SW 1271 (cell line): ENCODE results near the gene ANKS1A.
A peak's percentile ranks its signal among the peaks of the same experiment; 100 is the strongest.
"Not testable (repeated sequence)": the region's sequence is repeated elsewhere in the genome, so short reads cannot be mapped to it uniquely, and the experiment has no call there.

Experiments used
- DNase-seq, 2 experiments: peaks; one replicate each; lab custom pipeline; 2025; lab: John Stamatoyannopoulos, UW

The ANKS1A gene

DNA sequence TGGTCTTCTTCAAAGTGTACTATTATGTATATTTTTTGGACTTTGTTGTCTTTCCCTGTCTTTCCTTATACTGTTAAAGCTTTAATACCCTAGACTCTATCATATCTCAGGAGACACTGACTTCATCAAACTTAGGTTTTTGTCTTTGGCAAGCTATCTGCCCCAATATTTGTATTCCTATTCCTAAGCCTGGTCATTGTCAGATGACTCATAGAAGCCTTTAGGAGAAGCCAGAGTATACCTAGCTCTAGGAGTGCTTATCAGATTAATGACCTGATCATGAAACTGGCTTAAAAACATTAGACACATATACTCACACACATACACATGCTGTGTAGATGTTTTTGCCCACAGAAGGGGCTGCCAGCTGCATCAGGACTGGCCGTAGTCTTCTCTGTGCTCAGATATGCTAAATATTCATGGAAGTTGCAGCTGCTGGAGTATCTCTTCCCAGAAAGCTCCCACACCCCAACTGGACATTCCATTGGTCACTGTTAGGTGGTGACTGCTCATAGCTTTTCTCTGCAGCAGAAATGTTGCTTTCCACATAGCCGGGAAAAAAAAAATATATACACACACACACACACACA, 102.0 kb downstream of the ANKS1A start:
- DNase-seq: no peak

DNA sequence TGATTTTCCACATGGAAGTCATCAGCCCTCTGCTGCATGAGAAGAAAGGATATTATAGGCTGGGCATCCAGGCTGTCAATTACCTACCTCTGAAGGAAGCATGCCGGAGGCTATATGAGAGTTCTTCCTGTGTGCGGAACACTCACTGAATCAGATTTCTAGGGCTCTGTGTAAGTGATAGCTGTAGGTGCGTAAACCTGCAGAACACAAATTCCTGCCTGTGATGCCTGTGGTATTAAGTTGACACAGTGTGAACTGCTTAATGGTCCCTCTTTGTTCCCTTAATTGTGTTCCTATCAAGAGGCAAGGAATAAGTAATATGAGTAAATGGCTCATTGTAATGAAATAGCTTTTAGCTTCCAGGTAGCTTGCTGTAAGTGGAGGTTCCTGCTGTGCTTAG, 103.3 kb downstream of the ANKS1A start:
- no peak for DNase-seq

DNA sequence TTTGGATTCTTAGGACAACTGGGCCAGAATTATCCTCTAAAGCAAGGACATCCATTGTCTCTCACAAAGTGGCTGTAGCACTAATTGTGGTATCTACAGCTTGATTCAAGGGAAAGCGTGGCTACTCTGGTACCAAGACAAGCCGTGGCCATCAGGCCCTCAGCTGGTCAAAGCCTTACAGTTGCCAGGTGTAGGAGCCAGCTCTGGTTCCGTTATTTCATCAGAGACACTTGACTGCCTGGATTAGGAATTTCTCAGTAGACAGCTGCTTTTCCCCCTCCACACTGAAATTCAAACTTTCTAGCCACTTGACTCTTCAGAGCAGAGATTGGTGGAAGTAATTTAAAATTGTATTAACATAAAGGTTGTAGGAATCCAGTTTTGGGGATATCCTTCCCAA, 104.2 kb downstream of the ANKS1A start:
- no peak for DNase-seq

DNA sequence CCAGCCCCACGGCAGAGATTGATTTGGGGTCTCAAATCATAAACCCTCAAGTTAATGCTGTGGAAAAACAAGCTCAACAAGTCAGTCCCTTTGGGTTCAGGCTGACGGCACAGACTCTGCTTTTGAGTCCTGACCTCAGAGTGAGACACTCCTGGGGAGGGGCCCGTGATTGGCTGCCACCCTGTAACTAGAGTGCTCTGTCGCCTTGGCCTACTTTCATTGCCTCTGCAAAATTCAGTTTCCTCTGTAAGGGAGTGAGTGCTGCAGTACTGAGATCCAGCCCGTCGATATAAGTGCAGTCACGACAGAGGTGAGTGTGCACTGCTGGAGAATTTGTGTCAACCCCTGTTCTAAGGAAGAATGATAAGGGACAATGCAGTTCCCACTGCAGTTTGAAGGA, 105.6 kb downstream of the ANKS1A start:
- no peak for DNase-seq

DNA sequence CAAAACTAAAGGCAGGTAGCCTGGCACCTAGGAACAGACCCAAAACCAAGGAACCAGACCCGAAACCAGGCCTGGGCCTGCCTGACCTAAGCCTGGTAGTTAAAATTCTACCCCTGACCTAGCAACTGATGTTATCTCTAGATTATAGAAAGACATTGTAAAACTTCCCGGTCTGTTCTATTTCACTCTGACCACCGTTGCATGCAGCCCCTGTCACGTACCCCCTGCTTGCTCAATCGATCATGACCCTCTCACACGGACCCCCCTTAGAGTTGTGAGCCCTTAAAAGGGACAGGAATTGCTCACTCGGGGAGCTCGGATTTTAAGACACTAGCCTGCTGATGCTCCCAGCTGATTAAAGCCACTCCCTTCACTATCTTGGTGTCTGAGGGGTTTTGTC, 109.4 kb downstream of the ANKS1A start:
- DNase-seq: not testable (repeated sequence)

DNA sequence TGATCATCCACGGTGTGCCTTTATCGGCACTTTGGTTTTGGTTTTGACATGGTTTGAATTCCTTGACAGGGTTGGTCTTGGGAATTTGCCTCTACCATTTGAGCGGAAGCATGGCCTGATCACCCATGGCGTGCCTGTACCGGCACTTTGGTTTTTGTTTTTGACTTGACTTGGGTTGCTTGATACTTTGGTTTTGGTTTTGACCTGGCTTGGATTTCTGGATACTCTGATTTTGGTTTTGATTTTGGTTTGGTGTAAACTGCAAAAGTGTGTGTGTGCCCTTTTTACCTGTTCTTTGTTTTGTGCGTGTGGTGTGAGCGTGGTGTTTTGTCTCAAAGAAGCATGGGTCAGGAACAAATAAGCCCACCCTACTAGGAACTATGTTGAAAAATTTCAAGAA, 110.1 kb downstream of the ANKS1A start:
- DNase-seq: not testable (repeated sequence)

DNA sequence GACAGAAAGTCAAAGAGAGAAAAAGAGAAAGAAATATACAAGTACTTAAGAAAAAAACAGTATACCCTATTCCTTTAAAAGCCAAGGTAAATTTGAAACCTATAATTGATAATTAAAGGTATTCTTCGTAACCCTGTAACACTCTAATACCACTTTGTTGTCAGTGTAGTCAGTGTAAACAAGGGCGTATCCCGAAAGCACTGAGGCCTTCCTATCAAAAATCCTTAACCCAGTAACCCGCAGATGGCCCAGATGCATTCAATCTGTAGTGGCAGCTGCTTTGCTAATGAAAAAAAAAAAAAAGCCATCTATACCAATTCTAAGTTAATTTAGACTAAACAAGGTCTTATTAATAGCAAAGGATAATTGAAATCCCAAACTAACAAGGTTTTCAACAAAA, 110.9 kb downstream of the ANKS1A start:
- DNase-seq: not testable (repeated sequence)

DNA sequence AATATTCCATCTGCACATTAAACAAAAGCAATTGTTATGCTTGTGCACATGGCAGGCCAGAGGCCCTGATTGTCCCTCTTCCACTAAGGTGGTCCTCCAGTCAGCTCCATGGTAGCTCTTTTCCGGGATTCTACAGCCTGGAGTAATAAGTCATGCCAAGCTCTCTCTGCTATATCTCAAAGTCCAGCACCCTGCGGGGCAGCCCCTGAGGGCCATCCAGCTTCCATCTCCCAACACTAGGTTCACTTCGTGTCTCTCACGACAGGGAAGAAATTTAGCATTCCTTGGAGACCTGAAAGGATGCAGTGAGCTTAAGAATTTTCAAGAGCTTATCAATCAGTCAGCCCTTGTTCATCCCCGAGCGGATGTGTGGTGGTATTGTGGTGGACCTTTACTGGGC, 112.3 kb downstream of the ANKS1A start:
- DNase-seq: not testable (repeated sequence)

DNA sequence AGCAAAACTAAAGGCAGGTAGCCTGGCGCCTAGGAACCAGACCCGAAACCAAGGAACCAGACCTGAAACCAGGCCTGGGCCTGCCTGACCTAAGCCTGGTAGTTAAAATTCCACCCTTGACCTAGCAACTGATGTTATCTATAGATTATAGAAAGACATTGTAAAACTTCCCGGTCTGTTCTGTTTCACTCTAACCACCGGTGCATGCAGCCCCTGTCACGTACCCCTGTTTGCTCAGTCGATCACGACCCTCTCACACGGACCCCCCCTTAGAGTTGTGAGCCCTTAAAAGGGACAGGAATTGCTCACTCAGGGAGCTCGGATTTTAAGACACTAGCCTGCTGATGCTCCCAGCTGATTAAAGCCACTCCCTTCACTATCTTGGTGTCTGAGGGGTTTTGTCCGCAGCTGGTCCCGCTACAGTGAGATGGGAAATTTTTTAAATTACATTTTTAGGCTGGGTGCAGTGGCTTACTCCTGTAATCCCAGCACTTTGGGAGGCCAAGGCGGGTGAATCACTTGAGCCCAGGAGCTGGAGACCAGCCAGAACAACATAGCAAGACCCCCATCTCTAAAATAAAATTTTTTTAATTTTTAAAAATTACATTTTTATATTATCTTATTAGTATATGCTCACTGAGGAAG, 115.0 kb downstream of the ANKS1A start:
- not testable (repeated sequence) for DNase-seq

DNA sequence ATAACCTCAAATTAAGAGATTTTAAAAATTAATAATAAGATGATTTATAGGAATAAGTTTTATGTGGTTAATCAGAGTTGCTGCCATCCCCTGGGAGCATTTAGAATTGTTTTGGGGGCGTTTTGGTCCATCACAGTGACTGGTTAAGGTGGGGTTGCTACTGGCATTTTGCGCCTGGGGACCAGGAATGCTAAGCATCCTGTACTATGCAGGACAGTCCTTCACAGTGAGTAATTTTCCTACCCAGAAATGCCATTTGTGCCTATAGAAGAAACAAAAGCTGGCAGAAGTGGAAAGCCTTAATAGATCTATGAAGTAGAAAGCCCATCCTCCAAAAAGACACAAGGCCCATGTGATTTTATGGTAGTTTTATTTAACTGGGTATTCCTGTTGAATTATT, 118.0 kb downstream of the ANKS1A start:
- DNase-seq: no peak

DNA sequence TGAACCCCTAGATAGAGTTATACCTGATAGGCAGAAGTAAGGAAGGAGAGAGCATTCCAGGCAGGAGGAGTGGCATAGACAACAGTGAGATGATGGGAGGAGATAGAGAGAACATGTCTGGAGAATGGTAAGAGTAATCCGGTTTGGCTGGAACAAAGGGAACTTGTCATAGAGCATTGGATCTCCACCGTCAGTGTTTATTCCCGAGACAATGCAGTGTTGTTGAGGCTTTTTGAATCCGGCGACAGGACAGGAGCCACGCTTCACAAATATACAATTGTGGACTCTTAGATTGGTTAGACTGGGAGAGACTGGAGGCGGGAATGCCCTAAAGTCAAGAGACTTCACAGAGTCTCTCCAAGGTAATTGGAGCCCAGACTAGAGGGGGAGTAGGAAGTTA, 119.8 kb downstream of the ANKS1A start:
- no peak for DNase-seq

DNA sequence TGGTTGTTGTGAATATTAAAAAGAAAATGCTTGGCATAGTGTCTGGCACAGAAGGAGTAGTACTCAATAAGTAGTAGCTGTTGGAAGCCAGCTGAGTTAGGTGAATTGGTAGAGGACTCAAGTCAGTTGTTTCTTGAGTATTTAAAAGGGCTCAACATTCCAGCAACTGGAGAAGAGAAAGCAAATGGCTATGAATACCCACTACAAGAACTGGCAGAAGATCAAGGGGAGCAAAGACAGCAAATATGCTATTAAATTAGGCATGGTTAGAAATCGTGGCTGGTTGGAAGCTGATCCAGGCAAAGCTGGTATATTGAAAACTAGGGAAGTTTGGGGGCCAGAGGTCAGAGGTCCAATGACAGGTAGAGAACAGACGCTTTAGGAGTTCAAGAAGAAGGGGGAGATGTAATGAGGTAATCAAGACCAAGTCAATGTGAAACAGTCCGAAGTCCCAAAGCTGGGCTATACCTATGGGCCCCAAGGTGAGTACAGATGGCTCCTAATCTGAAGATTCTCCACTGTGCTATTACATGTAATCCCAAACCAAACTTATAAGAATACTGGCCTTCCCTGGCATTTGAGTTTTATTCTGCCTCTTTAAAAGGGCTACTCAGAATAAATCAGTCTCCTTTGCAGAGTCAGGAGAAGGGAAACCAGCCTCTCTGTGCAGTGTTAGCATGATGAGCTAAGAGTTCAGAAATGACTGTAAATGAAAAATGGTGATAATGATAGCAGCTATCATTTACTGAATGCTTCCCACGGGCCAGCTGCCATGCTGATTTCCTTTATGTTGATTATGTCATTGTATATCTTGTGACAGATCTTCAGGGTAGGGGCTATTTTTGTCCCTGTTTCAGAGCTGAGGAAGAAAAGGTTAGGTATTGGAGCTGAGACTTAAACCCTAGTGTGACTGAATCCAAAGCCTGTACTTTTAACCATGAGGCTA, 122.3 kb downstream of the ANKS1A start:
- DNase-seq: no peak

DNA sequence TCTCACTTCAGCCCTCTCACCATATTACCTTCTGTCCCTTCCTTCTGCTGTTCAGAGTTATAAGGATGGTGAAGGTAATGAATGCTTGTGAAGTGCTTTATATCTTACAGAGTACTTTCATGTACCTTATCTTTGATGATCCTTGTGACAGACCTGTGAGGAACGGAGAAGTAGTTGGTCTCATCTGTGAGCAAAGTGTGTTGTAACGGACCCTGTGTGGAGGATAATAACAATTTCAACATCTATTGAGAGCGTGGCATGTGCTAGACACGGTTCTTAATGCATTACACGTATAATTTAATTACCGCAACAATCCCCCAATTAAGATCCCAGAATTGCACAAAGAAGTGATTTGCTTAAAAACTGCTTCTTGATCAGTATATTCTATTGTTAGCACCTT, 124.6 kb downstream of the ANKS1A start:
- DNase-seq: no peak

DNA sequence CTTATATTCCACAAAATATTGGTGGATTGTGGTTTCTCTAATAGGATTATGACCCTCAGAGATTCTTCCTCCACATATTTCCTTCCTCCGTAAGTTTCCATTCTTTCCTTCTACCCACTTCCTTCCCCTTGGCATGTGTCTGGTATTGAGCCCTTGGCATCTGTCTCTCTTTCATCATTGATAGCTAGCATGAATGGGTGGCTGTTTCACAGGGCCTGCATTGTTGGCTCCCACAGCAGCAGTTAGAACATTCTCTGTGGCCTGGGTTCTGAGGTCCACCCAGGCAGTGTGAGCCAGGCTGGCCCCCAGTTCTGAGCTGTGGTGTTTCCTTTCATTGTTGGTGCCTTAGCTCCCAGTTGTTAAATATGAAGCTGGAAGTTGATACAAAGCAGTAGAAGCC, 125.3 kb downstream of the ANKS1A start:
- no peak for DNase-seq

DNA sequence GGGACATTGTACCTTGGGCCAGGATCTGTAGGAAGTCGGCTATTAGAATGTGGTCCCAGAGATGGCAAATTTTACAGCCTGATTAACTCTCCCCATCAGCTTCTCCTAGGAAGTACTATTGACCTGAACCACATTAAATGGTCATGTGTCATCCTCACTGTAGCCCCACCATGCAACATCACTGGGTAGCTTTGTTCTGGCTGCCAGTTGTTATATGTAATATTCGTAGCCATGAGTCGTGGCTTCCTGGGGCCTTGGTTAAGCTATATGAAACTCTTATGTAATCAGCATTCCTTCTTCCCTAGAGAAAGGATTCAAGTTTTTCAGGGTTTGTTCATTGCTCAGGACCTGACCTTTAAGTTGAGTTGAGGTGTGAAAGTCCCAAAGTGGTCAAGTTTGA, 125.7 kb downstream of the ANKS1A start:
- DNase-seq: peak; percentile 22 to 25

DNA sequence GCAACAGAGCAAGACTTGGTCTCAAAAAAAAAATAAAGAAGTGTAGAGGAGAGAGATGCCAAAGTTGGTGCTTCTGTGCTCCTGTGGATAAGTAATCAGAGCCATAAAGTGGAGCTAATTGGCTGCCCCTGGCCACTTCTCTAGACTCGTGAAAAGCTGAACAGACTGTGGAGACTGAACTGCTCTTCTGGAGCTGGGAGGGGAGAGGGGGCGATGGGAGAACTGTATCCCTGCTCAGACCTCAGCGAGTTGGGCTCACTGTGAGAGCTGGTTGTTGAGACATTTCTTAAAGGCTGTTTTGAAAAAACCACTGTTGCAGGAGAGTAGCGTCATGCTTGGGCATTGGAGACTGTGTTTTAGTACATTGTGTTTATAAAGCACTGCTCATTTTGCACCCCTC, 126.4 kb downstream of the ANKS1A start:
- DNase-seq: no peak

DNA sequence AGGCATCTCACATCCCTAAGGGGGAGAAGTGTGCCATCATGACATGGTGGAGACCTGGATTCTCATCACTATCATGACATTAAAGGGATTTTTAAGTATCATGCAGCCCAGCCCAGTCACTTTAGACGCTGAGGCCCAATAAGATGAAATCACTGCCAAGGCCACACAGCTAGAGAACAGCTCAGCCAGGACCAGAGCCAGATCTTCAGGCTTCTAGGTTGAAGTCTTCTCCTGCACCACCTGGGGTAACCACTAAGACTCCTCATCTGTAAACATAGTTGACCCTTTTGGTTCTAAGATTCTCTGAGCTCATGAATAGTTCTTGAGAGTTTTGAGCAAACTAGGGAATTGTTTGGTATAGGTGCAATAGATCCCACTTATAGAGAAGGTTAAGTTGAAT, 126.9 kb downstream of the ANKS1A start:
- DNase-seq: no peak

DNA sequence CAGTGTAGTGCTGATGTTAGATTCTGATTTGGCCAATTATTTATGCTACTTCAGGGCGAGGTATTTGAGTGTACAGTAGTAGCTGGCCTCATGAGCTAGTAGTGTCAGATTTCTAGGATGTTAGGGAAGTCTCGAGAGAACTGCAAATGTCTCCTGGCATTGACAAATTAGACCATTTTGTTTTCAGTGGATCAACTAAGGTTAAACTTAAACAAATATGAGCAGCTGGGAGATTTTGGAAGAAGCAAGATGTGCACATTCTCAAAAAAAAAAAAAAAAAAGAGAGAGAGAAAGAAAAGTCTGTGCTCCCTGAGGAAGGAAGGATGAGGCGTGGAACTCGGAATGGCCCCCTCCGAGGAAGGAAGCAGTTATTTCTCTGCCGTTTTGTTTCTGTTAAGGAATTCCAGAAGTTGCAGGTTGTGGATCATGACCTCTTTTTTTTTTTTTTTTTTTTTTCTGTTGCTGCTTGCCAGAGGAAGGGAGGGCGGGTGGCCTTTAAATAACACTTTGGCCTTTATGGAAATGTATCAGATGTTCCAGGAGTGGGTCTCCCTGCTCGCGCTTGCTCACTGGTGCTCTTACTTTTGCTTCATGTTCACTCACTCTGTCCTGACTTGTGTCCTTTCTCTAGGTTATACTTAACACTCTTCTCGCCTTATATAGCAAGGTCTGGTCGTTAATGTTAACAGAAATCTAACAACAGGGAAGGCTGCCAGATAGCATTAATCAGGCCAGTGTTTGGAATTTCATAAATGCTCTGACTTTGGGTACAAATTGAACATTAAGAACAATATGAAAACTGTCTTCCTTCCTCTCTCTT, 127.7 kb downstream of the ANKS1A start:
- no peak for DNase-seq

DNA sequence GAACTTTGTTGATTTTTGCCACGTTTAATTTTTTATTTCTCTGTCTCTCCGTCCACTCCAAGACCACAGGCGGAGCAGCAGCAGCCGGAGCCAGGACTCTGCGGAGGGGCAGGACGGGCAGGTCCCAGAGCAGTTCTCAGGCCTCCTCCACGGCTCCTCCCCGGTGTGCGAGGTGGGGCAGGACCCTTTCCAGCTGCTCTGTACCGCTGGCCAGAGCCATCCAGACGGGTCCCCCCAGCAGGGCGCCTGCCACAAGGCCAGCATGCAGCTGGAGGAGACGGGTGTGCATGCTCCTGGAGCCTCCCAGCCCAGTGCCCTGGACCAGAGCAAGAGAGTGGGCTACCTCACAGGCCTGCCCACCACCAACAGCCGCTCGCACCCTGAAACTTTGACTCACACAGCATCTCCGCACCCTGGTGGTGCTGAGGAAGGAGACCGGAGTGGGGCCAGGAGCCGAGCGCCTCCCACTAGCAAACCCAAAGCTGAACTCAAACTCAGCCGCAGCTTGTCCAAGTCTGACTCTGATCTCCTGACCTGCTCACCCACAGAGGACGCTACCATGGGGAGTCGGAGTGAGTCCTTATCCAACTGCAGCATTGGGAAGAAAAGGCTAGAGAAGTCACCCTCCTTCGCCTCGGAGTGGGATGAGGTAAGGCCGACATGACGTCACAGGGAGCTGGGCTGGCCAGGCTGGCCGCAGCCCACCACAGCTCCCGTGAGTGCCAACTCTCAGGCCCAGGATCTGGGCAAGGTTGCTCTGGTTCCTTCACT, 128.5 kb downstream of the ANKS1A start:
- DNase-seq: no peak

DNA sequence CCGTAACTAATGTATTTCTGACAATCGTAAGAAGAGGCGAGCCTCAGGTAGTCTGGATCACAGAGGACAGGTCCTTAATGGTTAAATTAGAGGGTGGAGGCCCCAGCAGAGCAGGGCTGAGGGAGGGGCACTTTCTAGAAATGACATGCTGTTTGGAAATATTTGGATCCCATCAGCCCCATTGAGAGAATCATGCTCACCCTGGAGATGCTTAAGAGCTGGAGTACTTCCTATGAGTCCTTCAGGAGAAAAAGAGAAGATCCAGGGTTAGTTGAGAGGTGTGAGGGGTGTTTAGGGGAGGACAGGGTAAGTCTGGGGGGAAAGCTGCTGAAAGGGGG, 129.1 kb downstream of the ANKS1A start:
- no peak for DNase-seq

DNA sequence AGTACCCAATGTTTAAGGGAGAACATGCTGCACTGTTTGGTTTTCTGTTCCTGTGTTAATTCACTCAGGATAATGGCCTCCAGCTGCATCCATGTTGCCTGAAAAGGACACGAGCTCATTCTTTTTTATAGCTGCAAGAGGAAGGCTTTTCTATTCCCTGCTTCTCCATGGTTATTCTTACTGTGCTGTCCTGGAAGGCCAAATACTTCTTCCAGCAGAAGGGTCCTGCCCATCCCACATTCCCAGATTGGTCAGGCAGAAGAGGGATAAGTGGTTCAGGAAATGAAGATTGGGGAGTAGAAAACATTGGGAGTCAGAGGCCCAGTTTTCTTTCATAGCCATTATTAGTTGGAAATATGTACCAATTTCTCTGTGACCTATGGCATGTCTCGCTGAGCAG, 129.7 kb downstream of the ANKS1A start:
- DNase-seq: no peak

DNA sequence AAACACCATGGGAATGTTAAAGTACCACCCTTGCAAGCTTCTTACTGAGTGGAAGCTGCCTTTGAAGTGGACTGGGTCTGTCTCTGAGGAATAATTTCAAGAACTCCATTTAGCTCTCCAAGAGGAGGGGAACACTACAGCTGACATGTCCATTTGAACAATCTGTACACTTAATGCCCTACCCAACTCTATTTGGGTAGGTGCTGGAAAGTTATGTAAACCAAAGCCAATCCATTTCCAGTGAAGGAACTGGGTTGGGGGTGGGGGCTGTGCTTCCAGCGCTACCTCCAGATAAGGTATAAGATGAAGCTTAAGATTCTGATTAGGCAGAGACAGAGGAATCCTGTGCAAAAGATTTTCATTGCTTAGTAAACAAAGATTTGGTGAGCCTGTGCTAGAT, 130.1 kb downstream of the ANKS1A start:
- no peak for DNase-seq
